Neutrophil (primary cell): ENCODE results near the gene RPL27.
"Not testable (repeated sequence)": the region's sequence is repeated elsewhere in the genome, so short reads cannot be mapped to it uniquely, and the experiment has no call there.

Experiments
- H3K27ac ChIP-seq: fragments of 200-600 bp; sonication (generic); 2 replicates; pipeline ENCODE4 v1.5.1; 2016; ENCODE audit warnings: mild to moderate bottlenecking, moderate library complexity
- H3K27me3 ChIP-seq: fragments of 200-600 bp; sonication (generic); 2 replicates; pipeline ENCODE4 v1.6.0; 2016; ENCODE audit warnings: mild to moderate bottlenecking
- H3K36me3 ChIP-seq: fragments of 200-600 bp; sonication (generic); 2 replicates; pipeline ENCODE4 v1.5.1; 2017
- H3K4me1 ChIP-seq, 2 experiments: fragments of 200-600 bp in 1 of 2; sonication (generic) in 1 of 2; 1 replicate in 1 of 2; 2 replicates in 1 of 2; pipeline versions ENCODE4 v1.5.1 to v1.6.1; 2013 to 2016; ENCODE audit warnings: low read depth in 1 of 2, low read length in 1 of 2, mild to moderate bottlenecking in 1 of 2, moderate library complexity in 1 of 2; ENCODE audit not compliant: control insufficient read depth in 1 of 2, insufficient read depth in 1 of 2
- H3K4me3 ChIP-seq, 2 experiments: fragments of 200-600 bp in 1 of 2; sonication (generic) in 1 of 2; 1 replicate in 1 of 2; 2 replicates in 1 of 2; pipeline ENCODE4 v1.5.1; 2013 to 2016; ENCODE audit warnings: low read depth in 1 of 2, low read length in 1 of 2, mild to moderate bottlenecking in 1 of 2, moderate library complexity in 1 of 2
- H3K9me3 ChIP-seq: fragments of 200-600 bp; sonication (generic); 2 replicates; pipeline ENCODE4 v1.5.1; 2016
- TF ChIP-seq, protein P1 (sequence below): fragments of 200-600 bp; sonication (generic); IDR thresholded peaks from 2 replicates; pipeline ENCODE4 v1.5.1; 2016; ENCODE audit warnings: antibody characterized with exemption

RPL27 gene

DNA sequence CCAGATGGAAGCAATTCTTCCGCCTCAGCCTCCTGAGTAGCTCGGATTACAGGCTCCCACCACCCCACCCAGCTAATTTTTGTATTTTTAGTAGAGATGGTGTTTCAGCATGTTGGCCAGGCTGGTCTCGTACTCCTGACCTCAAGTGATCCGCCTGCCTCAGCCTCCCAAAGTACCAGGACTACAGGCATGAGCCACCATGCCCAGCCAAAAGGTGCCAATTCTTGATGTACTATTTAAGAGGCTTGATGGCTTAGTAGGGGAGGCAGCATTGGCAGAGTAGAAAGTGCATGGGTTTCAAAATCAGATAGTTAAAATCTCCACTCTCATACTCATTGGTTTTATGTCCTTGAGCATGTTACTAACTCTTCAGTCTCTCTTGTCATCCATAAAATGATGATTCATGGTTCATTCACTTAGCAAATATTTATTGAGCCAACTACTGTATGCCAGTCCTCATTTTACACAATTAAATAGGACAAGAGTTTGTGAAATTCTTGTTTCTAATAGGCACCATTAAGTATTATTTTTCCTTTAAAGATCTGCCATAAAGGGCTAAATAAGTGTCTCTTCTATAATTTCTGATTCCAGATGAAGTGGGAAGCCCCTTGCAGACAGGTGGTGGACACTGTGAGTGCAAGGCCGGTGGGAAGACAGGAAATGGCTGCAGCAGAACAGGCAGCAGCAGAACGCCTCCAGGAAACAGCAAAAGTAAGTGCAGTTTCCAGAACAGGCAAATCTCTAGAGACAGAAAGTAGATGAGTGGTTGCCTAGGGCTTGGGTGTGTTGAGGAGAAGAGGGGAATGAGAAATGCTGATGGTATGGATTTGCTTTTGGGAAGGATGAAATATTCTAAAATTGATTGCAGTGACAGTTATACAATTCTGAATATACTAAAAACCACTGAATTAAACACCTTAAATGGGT lies 8.2 kb upstream of the RPL27 start:
- Histone ChIP-seq H3K27ac (no peak overlapping the region), H3K27me3 (no peaks in the 10 kb centered on the region), H3K4me3 (no peak overlapping the region), H3K36me3 (peaks cover 81% of the 10 kb centered on the region), H3K4me1 (peaks cover 13 to 19% of the 10 kb centered on the region in 2 experiments), H3K9me3 (no peaks in the 10 kb centered on the region)
- TF ChIP-seq, protein P1, sequence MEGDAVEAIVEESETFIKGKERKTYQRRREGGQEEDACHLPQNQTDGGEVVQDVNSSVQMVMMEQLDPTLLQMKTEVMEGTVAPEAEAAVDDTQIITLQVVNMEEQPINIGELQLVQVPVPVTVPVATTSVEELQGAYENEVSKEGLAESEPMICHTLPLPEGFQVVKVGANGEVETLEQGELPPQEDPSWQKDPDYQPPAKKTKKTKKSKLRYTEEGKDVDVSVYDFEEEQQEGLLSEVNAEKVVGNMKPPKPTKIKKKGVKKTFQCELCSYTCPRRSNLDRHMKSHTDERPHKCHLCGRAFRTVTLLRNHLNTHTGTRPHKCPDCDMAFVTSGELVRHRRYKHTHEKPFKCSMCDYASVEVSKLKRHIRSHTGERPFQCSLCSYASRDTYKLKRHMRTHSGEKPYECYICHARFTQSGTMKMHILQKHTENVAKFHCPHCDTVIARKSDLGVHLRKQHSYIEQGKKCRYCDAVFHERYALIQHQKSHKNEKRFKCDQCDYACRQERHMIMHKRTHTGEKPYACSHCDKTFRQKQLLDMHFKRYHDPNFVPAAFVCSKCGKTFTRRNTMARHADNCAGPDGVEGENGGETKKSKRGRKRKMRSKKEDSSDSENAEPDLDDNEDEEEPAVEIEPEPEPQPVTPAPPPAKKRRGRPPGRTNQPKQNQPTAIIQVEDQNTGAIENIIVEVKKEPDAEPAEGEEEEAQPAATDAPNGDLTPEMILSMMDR, result no peak

DNA sequence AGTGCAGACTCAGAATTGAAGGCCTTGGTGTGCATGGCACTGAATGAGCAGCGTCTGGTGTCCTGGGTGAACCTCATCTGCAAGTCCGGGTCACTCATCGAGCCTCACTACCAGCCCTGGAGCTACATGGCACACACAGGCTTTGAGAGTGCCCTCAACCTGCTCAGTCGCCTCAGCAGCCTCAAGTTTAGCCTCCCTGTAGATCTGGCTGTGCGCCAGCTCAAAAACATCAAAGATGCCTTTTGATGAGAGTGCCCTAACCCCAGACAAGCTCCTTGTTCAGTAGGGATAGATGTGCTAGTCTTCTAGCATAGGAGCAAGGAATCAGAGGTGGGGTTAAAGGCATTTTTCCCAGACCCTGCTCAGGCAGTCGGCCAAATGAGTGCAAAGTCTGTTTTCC lies 6.7 kb upstream of the RPL27 start:
- peaks cover 0 to 4% of the 10 kb centered on the region in 2 experiments for H3K4me1 ChIP-seq
- no peak overlapping the region for H3K27ac ChIP-seq
- TF ChIP-seq, protein P1, result no peak
- no peaks in the 10 kb centered on the region for H3K27me3 ChIP-seq
- H3K4me3 ChIP-seq, result no peak overlapping the region
- peaks cover 81% of the 10 kb centered on the region for H3K36me3 ChIP-seq
- H3K9me3 ChIP-seq, result no peaks in the 10 kb centered on the region

DNA sequence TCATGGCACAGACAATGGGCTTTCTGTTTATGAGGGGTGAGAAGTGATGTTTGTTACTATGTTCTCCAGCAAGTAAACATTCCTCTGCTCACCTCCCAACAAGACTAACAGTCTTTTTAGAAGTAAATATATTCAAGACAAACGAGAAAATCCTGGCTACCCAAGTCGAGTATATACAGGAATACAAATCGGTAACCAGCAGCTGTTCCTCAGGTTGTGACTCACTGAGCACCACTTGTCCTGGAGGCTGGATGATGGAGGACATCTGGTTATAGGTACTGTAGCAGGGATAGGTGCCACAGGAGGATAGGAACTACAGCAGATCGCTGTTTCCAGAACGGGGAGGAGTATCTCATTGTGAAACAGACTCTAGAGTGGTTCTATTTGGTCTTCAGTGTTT lies 5.3 kb upstream of the RPL27 start:
- TF ChIP-seq, protein P1, result no peak
- Histone ChIP-seq H3K4me1 (peaks cover 7 to 8% of the 10 kb centered on the region in 2 experiments), H3K27ac (no peak overlapping the region), H3K9me3 (no peaks in the 10 kb centered on the region), H3K4me3 (no peak overlapping the region), H3K36me3 (peaks cover 68% of the 10 kb centered on the region), H3K27me3 (no peaks in the 10 kb centered on the region)

DNA sequence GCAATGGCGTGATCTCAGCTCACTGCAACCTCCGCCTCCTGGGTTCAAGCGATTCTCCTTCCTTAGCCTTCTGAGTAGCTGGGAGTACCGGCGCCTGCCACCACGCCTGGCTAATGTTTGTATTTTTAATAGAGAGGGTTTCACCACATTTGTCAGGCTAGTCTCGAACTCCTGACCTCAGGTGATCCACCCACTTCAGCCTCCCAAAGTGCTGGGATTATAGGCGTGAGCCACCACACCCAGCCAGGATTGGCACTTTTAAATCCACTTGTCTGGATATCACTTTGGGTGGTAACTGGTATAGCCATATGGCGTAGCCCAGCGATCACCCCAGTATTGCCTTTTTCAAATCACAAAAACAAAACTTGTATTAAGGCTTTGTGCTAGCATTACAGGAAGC lies 4.3 kb upstream of the RPL27 start:
- H3K9me3 ChIP-seq, H3K4me3 ChIP-seq, H3K27me3 ChIP-seq, H3K27ac ChIP-seq: not testable (repeated sequence)
- Histone ChIP-seq H3K36me3 (peaks cover 57% of the 10 kb centered on the region), H3K4me1 (peaks cover 12 to 17% of the 10 kb centered on the region in 2 experiments)

DNA sequence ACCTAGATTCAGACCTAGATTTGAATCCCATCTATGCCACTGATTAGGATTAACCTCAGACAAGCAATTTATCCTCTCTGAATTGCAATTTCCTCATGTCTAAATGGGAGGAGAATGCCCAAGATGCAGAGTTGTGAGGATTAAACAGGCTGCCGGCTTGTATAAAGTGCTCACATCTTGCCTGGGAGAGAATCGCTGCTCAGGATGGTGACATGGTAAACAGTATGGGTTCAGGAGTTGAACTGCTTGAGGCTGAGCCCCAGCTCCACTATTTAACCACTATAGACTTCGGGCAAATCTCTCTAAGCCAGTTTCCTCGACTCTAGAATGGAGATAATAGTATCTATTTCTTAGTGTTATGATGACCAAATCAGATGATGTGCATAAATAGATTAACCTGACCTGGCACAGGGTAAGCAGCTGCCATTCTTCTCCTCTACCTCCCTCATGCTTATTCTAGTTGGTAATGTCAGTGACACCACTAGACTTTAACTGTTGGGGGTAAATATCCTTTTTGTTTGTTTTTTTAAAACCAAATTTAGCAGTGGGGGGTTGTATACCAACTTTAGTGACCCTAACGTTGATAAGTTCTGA lies 732 bp upstream of the RPL27 start:
- no peaks in the 10 kb centered on the region for H3K27me3 ChIP-seq
- H3K27ac ChIP-seq, result peak overlapping the region; percentile 88
- TF ChIP-seq, protein P1, result no peak
- H3K4me3 ChIP-seq, result peak overlapping the region; percentile 84 to 90
- H3K4me1 ChIP-seq, result peaks cover 45 to 52% of the 10 kb centered on the region in 2 experiments
- peaks cover 22% of the 10 kb centered on the region for H3K36me3 ChIP-seq
- no peaks in the 10 kb centered on the region for H3K9me3 ChIP-seq

DNA sequence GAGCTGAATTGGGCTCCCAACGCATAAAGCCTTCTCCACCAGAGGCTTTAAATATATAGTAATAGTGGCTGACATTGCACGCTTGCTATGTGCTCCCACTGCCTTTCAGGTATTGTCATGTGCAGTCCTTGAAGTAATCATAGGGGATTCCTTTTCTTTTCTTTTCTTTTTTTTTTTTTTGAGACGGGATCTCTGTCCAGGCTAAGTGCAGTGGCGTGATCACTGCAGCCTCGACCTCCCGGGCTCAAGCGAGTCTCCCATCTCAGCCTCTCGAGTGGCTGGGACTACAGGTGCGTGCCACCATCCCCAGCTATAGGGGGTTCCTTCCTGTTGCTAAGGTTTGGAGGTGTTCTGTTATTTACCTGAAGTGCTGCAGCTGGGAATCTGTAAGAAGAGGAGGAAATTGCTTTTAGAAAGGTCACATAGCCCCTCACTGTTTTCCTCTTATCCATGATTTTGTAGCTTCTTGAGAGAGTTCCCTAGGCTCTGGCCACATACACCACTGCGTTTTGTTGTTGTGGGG lies 845 bp downstream of the RPL27 start:
- no peaks in the 10 kb centered on the region for H3K27me3 ChIP-seq
- peak overlapping the region; percentile 88 for H3K27ac ChIP-seq
- H3K36me3 ChIP-seq, result peaks cover 12% of the 10 kb centered on the region
- peak overlapping the region; percentile 84 to 90 for H3K4me3 ChIP-seq
- TF ChIP-seq, protein P1, result no peak
- H3K9me3 ChIP-seq, result no peaks in the 10 kb centered on the region
- H3K4me1 ChIP-seq, result peaks cover 60 to 66% of the 10 kb centered on the region in 2 experiments

DNA sequence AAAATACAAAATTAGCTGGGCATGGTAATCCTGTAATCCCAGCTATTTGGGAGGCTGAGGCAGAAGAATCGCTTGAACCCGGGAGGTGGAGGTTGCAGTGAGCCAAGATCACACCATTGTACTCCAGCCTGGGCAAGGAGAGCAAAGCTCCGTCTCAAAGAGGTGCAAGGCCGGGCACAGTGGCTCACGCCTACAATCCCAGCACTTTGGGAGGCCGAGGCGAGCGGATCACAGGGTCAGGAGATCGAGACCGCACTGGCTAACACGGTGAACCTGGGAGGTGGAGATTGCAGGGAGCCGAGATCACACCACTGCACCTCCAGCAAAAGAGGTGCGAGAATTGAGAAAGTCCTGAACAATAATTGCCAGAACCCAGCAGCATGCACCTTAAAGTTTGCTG lies 2.7 kb downstream of the RPL27 start:
- H3K4me1 ChIP-seq, result peaks cover 60 to 66% of the 10 kb centered on the region in 2 experiments
- not testable (repeated sequence) for H3K9me3 ChIP-seq

More for the DNA sequence above, 2.7 kb downstream of the RPL27 start:
- peak overlapping the region; percentile 74 for H3K27ac ChIP-seq
- not testable (repeated sequence) for H3K27me3 ChIP-seq, H3K36me3 ChIP-seq, H3K4me3 ChIP-seq
